Measurements from ENCODE around the gene ASMT. TPM values are rescaled to one million over a fixed set of nuclear protein-coding genes. Genes with fewer than 3 reads are reported as not detected.

ASMT gene
- total and polyA plus RNA-seq, 2 donors from 2014 or later, result 0.22 TPM; not detected in 1

DNA sequence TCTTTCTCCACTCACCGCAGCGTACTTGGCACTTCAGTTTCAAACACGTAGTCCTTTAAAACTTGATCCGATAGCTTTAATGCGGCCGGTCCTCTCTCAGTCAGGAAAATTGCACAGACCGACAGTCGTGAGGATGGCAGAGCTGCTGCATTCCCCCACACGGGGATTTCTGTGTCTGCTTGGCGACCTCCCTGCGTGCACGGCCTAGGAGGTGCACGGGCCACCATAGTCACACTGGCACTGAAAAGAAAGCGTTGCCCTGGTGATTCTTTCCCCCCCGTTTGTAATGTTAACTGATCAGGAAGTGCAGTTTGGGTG lies 13.1 kb upstream of the ASMT start:
- H3K27me3 ChIP-seq (ENCODE audit: control insufficient read depth, insufficient read depth, low read length), result no peaks in the 10 kb centered on the region
- TF ChIP-seq, protein P1, sequence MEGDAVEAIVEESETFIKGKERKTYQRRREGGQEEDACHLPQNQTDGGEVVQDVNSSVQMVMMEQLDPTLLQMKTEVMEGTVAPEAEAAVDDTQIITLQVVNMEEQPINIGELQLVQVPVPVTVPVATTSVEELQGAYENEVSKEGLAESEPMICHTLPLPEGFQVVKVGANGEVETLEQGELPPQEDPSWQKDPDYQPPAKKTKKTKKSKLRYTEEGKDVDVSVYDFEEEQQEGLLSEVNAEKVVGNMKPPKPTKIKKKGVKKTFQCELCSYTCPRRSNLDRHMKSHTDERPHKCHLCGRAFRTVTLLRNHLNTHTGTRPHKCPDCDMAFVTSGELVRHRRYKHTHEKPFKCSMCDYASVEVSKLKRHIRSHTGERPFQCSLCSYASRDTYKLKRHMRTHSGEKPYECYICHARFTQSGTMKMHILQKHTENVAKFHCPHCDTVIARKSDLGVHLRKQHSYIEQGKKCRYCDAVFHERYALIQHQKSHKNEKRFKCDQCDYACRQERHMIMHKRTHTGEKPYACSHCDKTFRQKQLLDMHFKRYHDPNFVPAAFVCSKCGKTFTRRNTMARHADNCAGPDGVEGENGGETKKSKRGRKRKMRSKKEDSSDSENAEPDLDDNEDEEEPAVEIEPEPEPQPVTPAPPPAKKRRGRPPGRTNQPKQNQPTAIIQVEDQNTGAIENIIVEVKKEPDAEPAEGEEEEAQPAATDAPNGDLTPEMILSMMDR (IDR thresholded peaks at IDR 0.05; ENCODE audit: borderline replicate concordance, extremely low read depth, insufficient read depth), result no peak
- FAIRE-seq (no peak), DNase-seq (peak in 1 of 5 donors; percentile 29)
- intact Hi-C loops (cut with DNase I), result no loop called here
- peaks cover 0 to 6% (median 1%) of the 10 kb centered on the region in 3 donors for H3K9me3 ChIP-seq (ENCODE audit: control insufficient read depth in 2 of 3, insufficient read depth in 1 of 3, low read length in 3 of 3)
- H3K4me1 ChIP-seq (ENCODE audit: control insufficient read depth in 2 of 3, insufficient read depth in 2 of 3, low read depth in 1 of 3, low read length in 3 of 3), result no peaks in the 10 kb centered on the region
- peaks cover 7 to 36% (median 29%) of the 10 kb centered on the region in 3 donors for H3K36me3 ChIP-seq (ENCODE audit: control insufficient read depth in 2 of 3, insufficient read depth in 3 of 3, low read length in 3 of 3)
- H3K4me3 ChIP-seq (ENCODE audit: low read length in 3 of 3), result no peak overlapping the region
- H3K27ac ChIP-seq (ENCODE audit: low read depth in 2 of 2, low read length in 2 of 2), result no peak overlapping the region
- H3K9ac ChIP-seq (ENCODE audit: low read length in 3 of 3), result no peak overlapping the region

DNA sequence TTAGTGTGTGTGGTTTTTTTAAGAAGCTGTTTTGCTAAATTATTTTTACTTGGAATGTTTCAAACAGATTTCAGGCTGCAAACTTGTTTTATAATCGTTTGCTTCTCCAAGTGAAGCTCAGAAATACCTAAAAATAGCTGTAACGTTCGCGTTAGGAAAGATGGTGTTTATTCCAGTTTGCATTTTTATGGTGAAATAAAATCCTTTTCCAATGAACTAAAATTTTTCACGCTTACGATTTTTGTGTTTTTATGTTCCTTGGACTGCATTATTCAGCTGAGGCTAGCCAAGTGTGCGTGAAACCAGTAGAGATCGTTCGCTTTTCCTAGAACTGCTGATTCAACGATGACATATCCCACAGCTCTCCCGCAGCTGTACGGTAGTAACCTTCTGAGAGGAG lies 12.6 kb upstream of the ASMT start:
- Histone ChIP-seq H3K27me3 (ENCODE audit: control insufficient read depth, insufficient read depth, low read length) (no peaks in the 10 kb centered on the region), H3K9ac (ENCODE audit: low read length in 3 of 3) (no peak overlapping the region), H3K4me3 (ENCODE audit: low read length in 3 of 3) (no peak overlapping the region), H3K9me3 (ENCODE audit: control insufficient read depth in 2 of 3, insufficient read depth in 1 of 3, low read length in 3 of 3) (peaks cover 0 to 6% (median 1%) of the 10 kb centered on the region in 3 donors), H3K36me3 (ENCODE audit: control insufficient read depth in 2 of 3, insufficient read depth in 3 of 3, low read length in 3 of 3) (peaks cover 7 to 31% (median 24%) of the 10 kb centered on the region in 3 donors), H3K4me1 (ENCODE audit: control insufficient read depth in 2 of 3, insufficient read depth in 2 of 3, low read depth in 1 of 3, low read length in 3 of 3) (no peaks in the 10 kb centered on the region), H3K27ac (ENCODE audit: low read depth in 2 of 2, low read length in 2 of 2) (no peak overlapping the region)
- intact Hi-C loops (cut with DNase I), result no loop called here
- TF ChIP-seq, protein P1 (IDR thresholded peaks at IDR 0.05; ENCODE audit: borderline replicate concordance, extremely low read depth, insufficient read depth), result no peak
- FAIRE-seq (no peak), DNase-seq (no peak)

DNA sequence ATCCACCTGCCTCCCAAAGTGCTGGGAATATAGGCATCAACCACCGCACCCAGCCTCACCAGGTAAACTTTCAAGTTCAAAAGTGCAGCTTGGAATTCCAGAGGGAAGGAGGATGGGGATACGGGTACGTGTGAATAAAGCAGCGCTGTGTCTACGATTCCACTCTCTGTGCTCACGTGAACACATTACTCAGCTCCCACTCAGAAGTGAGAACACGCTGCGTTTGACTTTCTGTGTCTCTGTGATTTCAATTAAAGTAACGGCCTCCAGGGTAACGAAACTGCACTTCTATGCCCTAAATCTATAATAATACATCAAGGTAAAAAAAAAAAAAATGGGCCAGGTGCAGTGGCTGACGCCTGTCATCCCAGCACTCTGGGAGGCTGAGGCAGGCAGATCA lies 8.4 kb upstream of the ASMT start:
- intact Hi-C loops (cut with DNase I), result no loop called here
- Histone ChIP-seq H3K4me1 (ENCODE audit: control insufficient read depth in 2 of 3, insufficient read depth in 2 of 3, low read depth in 1 of 3, low read length in 3 of 3) (no peaks in the 10 kb centered on the region), H3K27me3 (ENCODE audit: control insufficient read depth, insufficient read depth, low read length) (no peaks in the 10 kb centered on the region), H3K4me3 (ENCODE audit: low read length in 3 of 3) (no peak overlapping the region), H3K9ac (ENCODE audit: low read length in 3 of 3) (no peak overlapping the region), H3K36me3 (ENCODE audit: control insufficient read depth in 2 of 3, insufficient read depth in 3 of 3, low read length in 3 of 3) (peaks cover 7 to 16% (median 13%) of the 10 kb centered on the region in 3 donors), H3K27ac (ENCODE audit: low read depth in 2 of 2, low read length in 2 of 2) (no peak overlapping the region), H3K9me3 (ENCODE audit: control insufficient read depth in 2 of 3, insufficient read depth in 1 of 3, low read length in 3 of 3) (peaks cover 0 to 6% (median 1%) of the 10 kb centered on the region in 3 donors)
- DNase-seq, result no peak
- no peak for FAIRE-seq
- TF ChIP-seq, protein P1 (IDR thresholded peaks at IDR 0.05; ENCODE audit: borderline replicate concordance, extremely low read depth, insufficient read depth), result no peak

DNA sequence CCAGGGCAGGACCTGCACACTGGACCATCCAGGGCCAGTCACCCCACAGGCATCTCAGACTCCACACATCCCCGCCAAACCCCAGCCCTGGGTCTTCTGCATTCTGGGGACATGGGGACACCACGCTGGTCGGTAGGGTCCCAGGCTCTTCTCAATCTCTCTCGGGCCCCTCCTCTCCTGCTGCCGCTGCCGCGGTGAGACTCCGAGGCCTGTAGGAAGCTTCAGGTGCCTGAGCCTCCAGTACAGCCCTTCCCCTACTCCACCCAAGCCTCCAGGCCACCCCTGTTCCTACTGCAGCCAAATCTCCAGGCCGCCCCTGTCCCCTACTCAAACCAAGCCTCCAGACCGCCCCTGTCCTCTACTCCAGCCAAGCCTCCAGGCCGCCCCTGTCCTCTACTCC lies 5.5 kb upstream of the ASMT start:
- Histone ChIP-seq H3K27me3 (ENCODE audit: control insufficient read depth, insufficient read depth, low read length) (no peaks in the 10 kb centered on the region), H3K4me3 (ENCODE audit: low read length in 3 of 3) (no peak overlapping the region), H3K27ac (ENCODE audit: low read depth in 2 of 2, low read length in 2 of 2) (no peak overlapping the region), H3K36me3 (ENCODE audit: control insufficient read depth in 2 of 3, insufficient read depth in 3 of 3, low read length in 3 of 3) (peaks cover 0 to under 1% (median 0%) of the 10 kb centered on the region in 3 donors), H3K4me1 (ENCODE audit: control insufficient read depth in 2 of 3, insufficient read depth in 2 of 3, low read depth in 1 of 3, low read length in 3 of 3) (no peaks in the 10 kb centered on the region), H3K9ac (ENCODE audit: low read length in 3 of 3) (no peak overlapping the region), H3K9me3 (ENCODE audit: control insufficient read depth in 2 of 3, insufficient read depth in 1 of 3, low read length in 3 of 3) (no peaks in the 10 kb centered on the region)
- FAIRE-seq, result no peak
- DNase-seq, result no peak
- intact Hi-C loops (cut with DNase I), result no loop called here
- TF ChIP-seq, protein P1 (IDR thresholded peaks at IDR 0.05; ENCODE audit: borderline replicate concordance, extremely low read depth, insufficient read depth), result no peak
